Measurements from ENCODE around the gene OSBPL3.

DNA sequence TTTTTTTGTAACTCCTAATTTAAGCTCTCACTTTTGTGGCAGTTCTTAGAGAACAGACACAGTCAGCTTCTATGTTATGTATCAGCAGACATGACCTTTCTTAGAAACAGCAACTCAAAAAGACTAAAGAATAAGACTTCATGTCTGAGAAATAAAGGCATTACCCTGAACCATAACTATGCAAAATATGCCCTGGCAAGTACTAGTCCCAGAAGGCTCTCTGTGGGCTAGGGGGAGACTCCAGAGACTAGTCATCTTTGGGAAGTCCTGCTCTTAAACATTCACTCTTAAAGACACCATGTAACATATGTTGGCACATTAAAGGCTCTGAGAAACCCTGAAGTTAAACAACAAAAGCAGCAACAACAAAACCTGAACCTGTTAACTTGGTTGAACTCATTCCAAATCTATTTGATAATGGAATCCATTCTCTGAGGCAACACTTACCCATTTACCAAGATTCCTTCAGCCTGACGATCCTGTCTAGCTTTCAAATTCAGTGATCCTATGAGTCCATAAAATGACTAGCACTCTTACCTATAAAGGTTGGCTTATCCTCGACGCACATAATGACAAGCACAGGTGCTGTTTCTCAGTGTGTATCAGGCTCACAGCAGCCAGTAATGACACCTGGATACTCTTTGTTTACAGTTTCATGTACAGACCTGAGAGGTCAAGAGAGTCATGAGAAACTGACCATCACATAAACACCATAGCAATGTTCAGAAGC lies 62.3 kb downstream of the OSBPL3 start:
- TF ChIP-seq, protein P1, sequence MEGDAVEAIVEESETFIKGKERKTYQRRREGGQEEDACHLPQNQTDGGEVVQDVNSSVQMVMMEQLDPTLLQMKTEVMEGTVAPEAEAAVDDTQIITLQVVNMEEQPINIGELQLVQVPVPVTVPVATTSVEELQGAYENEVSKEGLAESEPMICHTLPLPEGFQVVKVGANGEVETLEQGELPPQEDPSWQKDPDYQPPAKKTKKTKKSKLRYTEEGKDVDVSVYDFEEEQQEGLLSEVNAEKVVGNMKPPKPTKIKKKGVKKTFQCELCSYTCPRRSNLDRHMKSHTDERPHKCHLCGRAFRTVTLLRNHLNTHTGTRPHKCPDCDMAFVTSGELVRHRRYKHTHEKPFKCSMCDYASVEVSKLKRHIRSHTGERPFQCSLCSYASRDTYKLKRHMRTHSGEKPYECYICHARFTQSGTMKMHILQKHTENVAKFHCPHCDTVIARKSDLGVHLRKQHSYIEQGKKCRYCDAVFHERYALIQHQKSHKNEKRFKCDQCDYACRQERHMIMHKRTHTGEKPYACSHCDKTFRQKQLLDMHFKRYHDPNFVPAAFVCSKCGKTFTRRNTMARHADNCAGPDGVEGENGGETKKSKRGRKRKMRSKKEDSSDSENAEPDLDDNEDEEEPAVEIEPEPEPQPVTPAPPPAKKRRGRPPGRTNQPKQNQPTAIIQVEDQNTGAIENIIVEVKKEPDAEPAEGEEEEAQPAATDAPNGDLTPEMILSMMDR (IDR thresholded peaks at IDR 0.05; ENCODE audit: insufficient read depth, low read length, poor library complexity, severe bottlenecking): no peak
- no peak for TF ChIP-seq EZH2phosphoT487 (conservative IDR thresholded peaks at IDR 0.05; ENCODE audit: low read length)
